HFFc6 (cell line): ENCODE measurements around the gene CFAP100. TPM values are rescaled to one million over a fixed set of nuclear protein-coding genes. Genes with fewer than 3 reads are reported as not detected.

Experiments
- DNase-seq: peaks from one replicate; pipeline ENCODE4 v3.0.0-alpha.2; 2018
- H3K27ac Mint-ChIP-seq: 2 replicates; pipeline ENCODE4 v1.8.0; 2020; ENCODE audit warnings: mild to moderate bottlenecking, mixed read lengths
- H3K27me3 Mint-ChIP-seq: 2 replicates; pipeline ENCODE4 v1.8.0; 2021; ENCODE audit warnings: mild to moderate bottlenecking, moderate library complexity, mixed read lengths; ENCODE audit not compliant: insufficient read depth
- H3K36me3 Mint-ChIP-seq: 2 replicates; pipeline ENCODE4 v1.8.0; 2021; ENCODE audit warnings: low read depth, mixed read lengths
- H3K4me1 Mint-ChIP-seq: 2 replicates; pipeline ENCODE4 v1.8.0; 2020; ENCODE audit warnings: low read depth, mixed read lengths
- H3K4me3 Mint-ChIP-seq: 2 replicates; pipeline ENCODE4 v1.8.0; 2020; ENCODE audit warnings: mild to moderate bottlenecking, moderate library complexity, mixed read lengths
- H3K9me3 Mint-ChIP-seq: 2 replicates; pipeline ENCODE4 v1.8.0; 2020; ENCODE audit warnings: mild to moderate bottlenecking, mixed read lengths
- CTCF ChIP-seq: fragments of 200-600 bp; sonication (generic); IDR thresholded peaks from 2 replicates; pipeline ENCODE4 v1.5.0; 2021; ENCODE audit warnings: antibody characterized with exemption, mild to moderate bottlenecking
- total RNA-seq, 6 experiments: library from RNA; stranded (reverse); fragmentation: NEBNext Ultra II Directional; extraction: Animal tissue kit (Norgen Biotek cat#: 25700); gene quantifications; 2 replicates in 1 of 6; 3 replicates in 5 of 6; pipeline ENCODE4 v1.2.3, GENCODE V29; 2021

Gene CFAP100
- total RNA-seq, 6 experiments from 2014 or later = not detected

DNA sequence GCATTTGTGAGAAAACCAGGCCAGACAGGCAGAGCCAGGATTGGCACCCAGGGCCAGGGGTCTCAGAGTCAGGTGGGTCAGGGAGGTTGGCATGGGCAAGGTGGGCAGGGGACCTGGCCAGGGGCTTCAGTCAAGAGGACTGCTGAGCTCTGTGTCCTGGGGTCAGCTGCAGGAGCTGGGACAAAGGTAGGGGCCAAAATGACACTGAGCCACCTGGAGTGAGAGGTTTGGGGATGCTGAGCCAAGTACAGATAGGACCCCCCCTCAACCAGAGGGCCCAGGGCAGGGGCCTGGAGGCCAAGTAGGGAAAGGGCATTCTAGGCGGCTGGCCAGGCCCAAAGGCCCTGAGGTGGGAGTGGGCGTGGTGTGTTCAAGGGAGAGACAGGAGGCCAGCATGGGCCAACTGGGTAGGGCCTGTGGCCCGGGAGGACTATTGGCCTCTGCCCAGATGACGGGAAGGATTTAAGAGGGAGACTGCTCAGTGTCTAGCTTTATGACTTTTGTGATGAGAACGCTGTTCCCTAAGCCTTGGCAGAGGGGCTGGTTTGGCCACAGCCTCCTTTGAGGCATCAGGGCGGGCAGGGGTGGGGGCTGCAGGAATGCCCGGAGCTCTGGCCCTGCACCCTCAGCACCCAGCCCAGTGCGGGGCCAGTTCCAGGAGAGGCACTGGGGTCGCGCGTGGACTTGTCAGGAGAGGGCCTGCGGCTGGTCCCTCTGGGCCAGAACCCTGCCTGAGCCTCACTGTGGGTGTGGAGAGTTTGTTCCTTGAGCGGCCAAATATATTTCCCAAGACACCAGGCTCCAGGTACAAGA, 3.1 kb downstream of the CFAP100 start:
- Mint-ChIP-seq H3K9me3 (no peaks in the 10 kb centered on the region), H3K4me1 (no peaks in the 10 kb centered on the region), H3K4me3 (no peak overlapping the region), H3K36me3 (no peaks in the 10 kb centered on the region), H3K27me3 (peaks cover 52% of the 10 kb centered on the region), H3K27ac (no peak overlapping the region)
- no peak for DNase-seq
- no peak for TF ChIP-seq CTCF

DNA sequence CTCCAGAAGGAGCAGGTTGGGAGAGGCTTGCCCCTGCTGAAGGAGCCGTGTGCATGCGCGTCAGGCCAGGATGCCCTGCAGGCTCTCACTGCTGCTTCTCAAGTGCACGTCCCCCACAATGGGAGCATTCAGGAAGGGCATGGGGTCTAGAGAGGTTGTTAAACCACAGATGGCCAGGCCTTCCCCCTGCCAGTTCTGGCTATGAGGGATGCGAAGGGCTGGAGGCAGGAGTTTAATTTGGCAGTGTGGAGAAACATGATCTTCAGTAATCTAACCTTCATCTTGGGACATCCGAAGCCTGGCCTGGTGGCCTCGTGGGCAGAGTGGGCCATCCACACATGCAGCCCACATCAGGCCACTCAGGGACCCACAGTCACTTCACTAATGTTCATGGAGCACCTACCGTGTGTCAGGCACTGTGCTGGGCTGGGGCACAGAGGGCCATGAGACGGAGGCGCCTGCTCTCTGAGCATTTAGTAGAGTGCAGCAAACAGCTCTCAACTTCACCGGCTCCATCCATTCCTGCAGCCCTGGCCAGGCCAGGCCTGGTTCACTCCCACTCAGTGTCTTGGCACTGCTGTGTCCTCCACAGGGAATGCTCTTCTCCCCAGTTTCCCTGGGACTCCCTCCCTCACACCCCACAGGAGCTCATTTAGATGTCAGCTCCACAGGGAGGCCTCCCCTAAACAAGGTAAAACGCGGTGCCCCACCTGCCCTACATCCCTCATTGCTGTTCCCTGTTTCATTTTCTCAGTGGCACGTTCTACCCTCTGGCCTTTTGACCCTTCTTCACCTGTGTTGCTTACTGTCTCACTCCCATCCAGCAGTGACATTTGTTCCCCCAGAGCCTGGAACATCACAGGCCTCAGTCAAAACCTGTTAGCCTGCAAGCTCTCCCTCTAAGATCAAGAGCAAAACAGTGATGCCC, 4.0 kb downstream of the CFAP100 start:
- Mint-ChIP-seq H3K27me3 (peaks cover 51% of the 10 kb centered on the region), H3K36me3 (no peaks in the 10 kb centered on the region), H3K4me3 (no peak overlapping the region), H3K27ac (no peak overlapping the region), H3K4me1 (no peaks in the 10 kb centered on the region), H3K9me3 (no peaks in the 10 kb centered on the region)
- no peak for TF ChIP-seq CTCF
- DNase-seq = no peak

DNA sequence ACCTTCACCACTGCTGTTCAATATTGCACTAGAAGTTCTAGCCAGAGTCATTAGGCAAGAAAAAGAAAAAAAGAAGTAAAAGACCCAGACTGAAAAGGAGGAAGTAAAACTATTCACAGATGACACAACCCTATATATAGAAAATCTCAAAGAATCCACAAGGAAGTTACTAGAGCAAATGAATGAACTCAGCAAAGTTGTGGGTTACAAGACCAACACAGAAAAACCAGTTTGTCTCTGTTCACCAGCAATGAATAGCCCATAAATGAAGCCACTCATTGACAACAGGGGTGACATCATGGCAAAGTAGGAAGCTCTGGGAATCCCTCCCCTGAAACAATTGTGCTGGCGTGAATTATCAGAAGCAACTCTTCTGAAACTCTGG, 4.6 kb downstream of the CFAP100 start:
- Mint-ChIP-seq H3K4me3 (no peak overlapping the region), H3K27ac (no peak overlapping the region), H3K27me3 (peaks cover 46% of the 10 kb centered on the region), H3K9me3 (no peaks in the 10 kb centered on the region), H3K4me1 (no peaks in the 10 kb centered on the region), H3K36me3 (no peaks in the 10 kb centered on the region)
- no peak for TF ChIP-seq CTCF
- no peak for DNase-seq

GRCh38 chr3:126399756-126400155, 5.0 kb downstream of the CFAP100 start:
- no peak for TF ChIP-seq CTCF

DNA sequence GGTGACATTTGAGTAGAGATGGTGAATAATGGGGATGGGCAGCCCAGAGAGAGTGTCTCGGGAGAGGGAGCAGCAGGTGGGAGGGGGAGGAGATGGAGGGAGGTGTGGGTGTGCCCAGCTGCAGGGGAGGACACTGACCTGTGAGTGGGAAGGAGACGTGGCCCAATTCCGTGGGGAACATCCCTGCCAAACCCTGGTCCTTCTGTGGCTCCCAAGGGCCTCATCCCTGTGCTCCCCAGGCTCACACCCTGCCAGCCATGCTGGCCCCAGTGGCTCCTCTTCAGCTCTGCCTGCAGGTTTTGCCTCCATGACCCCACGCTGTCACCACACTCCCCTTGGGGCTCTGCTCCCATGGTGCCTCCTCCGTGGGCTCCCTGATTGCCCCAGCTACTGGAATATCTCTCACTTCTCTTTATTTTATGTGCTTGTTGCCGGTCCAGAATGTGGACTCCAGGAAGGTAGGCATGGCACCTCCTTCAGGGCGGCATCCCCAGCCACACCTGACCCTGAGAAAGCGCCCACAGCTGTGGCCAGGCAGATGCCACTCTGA, 7.0 kb downstream of the CFAP100 start:
- peaks cover 51% of the 10 kb centered on the region for H3K27me3 Mint-ChIP-seq
- H3K27ac Mint-ChIP-seq = no peak overlapping the region
- no peaks in the 10 kb centered on the region for H3K4me1 Mint-ChIP-seq
- no peak overlapping the region for H3K4me3 Mint-ChIP-seq
- no peak for DNase-seq
- no peaks in the 10 kb centered on the region for H3K36me3 Mint-ChIP-seq
- no peak for TF ChIP-seq CTCF
- H3K9me3 Mint-ChIP-seq = no peaks in the 10 kb centered on the region

More at GRCh38 chr3:126399756-126400155, 5.0 kb downstream of the CFAP100 start:
- Mint-ChIP-seq H3K36me3 (no peaks in the 10 kb centered on the region), H3K9me3 (no peaks in the 10 kb centered on the region), H3K4me1 (no peaks in the 10 kb centered on the region), H3K27me3 (peaks cover 48% of the 10 kb centered on the region), H3K27ac (no peak overlapping the region), H3K4me3 (no peak overlapping the region)
- no peak for DNase-seq
